H9 (cell line): Measurements from ENCODE around the gene GLT8D1. TPM values are rescaled to one million over a fixed set of nuclear protein-coding genes. Genes with fewer than 3 reads are reported as not detected.

Source experiments
- DNase-seq: peaks from one replicate; pipeline ENCODE4 v3.0.0-alpha.2; 2017
- H2AFZ ChIP-seq: one replicate; pipeline ENCODE4 v1.6.1; 2013; ENCODE audit warnings: mild to moderate bottlenecking, low read length, control low read depth, moderate library complexity
- H2AK5ac ChIP-seq: 2 replicates; pipeline ENCODE4 v1.6.1; 2013; ENCODE audit warnings: low read length, control low read depth, mixed read lengths; ENCODE audit not compliant: insufficient read length
- H2BK120ac ChIP-seq: one replicate; pipeline ENCODE4 v1.6.1; 2013; ENCODE audit warnings: low read depth, mild to moderate bottlenecking, low read length, control low read depth, inconsistent platforms; ENCODE audit not compliant: poor library complexity, severe bottlenecking
- H2BK12ac ChIP-seq: 2 replicates; pipeline ENCODE4 v1.6.1; 2013; ENCODE audit warnings: low read length, control low read depth, mixed read lengths, low read depth; ENCODE audit not compliant: insufficient read length
- H2BK15ac ChIP-seq: 2 replicates; pipeline ENCODE4 v1.6.1; 2013; ENCODE audit warnings: low read depth, low read length, control low read depth
- H2BK20ac ChIP-seq: one replicate; pipeline ENCODE4 v1.6.1; 2013; ENCODE audit warnings: low read depth, mild to moderate bottlenecking, low read length, control low read depth, inconsistent platforms; ENCODE audit not compliant: poor library complexity, severe bottlenecking
- H2BK5ac ChIP-seq: 2 replicates; pipeline ENCODE4 v1.6.1; 2013; ENCODE audit warnings: low read length, control low read depth, mixed read lengths; ENCODE audit not compliant: insufficient read length
- H3K14ac ChIP-seq: 2 replicates; pipeline ENCODE4 v1.6.1; 2013; ENCODE audit warnings: low read length, control low read depth; ENCODE audit not compliant: insufficient read depth
- H3K18ac ChIP-seq: 2 replicates; pipeline ENCODE4 v1.6.1; 2013; ENCODE audit warnings: low read depth, mild to moderate bottlenecking, mixed read lengths, low read length, control low read depth; ENCODE audit not compliant: insufficient read length
- H3K23ac ChIP-seq: 2 replicates; pipeline ENCODE4 v1.6.1; 2013; ENCODE audit warnings: low read length, control low read depth, mixed read lengths, low read depth; ENCODE audit not compliant: insufficient read length
- H3K23me2 ChIP-seq: 2 replicates; pipeline ENCODE4 v1.6.1; 2013; ENCODE audit warnings: low read depth, mild to moderate bottlenecking, mixed read lengths, low read length, control low read depth; ENCODE audit not compliant: insufficient read length, poor library complexity, severe bottlenecking
- H3K27ac ChIP-seq: 2 replicates; pipeline ENCODE4 v1.5.1; 2013; ENCODE audit warnings: low read length, control low read depth, mixed read lengths, low read depth; ENCODE audit not compliant: insufficient read length
- H3K27me3 ChIP-seq: 2 replicates; pipeline ENCODE4 v1.6.1; 2013; ENCODE audit warnings: low read length, control low read depth, inconsistent platforms; ENCODE audit not compliant: insufficient read depth
- H3K4ac ChIP-seq: 2 replicates; pipeline ENCODE4 v1.6.1; 2013; ENCODE audit warnings: low read depth, mild to moderate bottlenecking, control low read depth, inconsistent platforms, low read length, moderate library complexity
- H3K4me1 ChIP-seq: 2 replicates; pipeline ENCODE4 v1.6.1; 2013; ENCODE audit warnings: low read length, control low read depth, inconsistent platforms; ENCODE audit not compliant: insufficient read depth
- H3K4me2 ChIP-seq: 2 replicates; pipeline ENCODE4 v1.6.1; 2013; ENCODE audit warnings: low read length, control low read depth, mixed read lengths; ENCODE audit not compliant: insufficient read length, insufficient read depth
- H3K56ac ChIP-seq: 2 replicates; pipeline ENCODE4 v1.6.1; 2013; ENCODE audit warnings: low read depth, mild to moderate bottlenecking, mixed read lengths, low read length, control low read depth; ENCODE audit not compliant: insufficient read length
- H3K79me1 ChIP-seq: 2 replicates; pipeline ENCODE4 v1.6.1; 2013; ENCODE audit warnings: low read depth, mild to moderate bottlenecking, moderate library complexity, low read length, control low read depth, inconsistent platforms; ENCODE audit not compliant: insufficient read depth, poor library complexity, severe bottlenecking
- H3K79me2 ChIP-seq: 2 replicates; pipeline ENCODE4 v1.6.1; 2013; ENCODE audit warnings: low read length, control low read depth, inconsistent platforms; ENCODE audit not compliant: insufficient read depth
- H3K9ac ChIP-seq: 2 replicates; pipeline ENCODE4 v1.6.1; 2013; ENCODE audit warnings: low read length, control low read depth, mixed read lengths; ENCODE audit not compliant: insufficient read length; ENCODE audit errors: extremely low read depth
- H3K9me3 ChIP-seq: one replicate; pipeline ENCODE4 v1.6.1; 2013; ENCODE audit warnings: low read depth, low read length, inconsistent platforms; ENCODE audit not compliant: control insufficient read depth
- H3T11ph ChIP-seq: one replicate; pipeline ENCODE4 v1.6.1; 2013; ENCODE audit warnings: mild to moderate bottlenecking, low read length, control low read depth, inconsistent platforms
- H4K20me1 ChIP-seq: one replicate; pipeline ENCODE4 v1.6.1; 2013; ENCODE audit not compliant: control insufficient read depth, insufficient read length, insufficient read depth
- H4K5ac ChIP-seq: 2 replicates; pipeline ENCODE4 v1.6.1; 2013; ENCODE audit warnings: low read depth, mild to moderate bottlenecking, mixed read lengths, low read length, control low read depth; ENCODE audit not compliant: insufficient read length
- H4K8ac ChIP-seq: replicated peaks from 2 replicates; pipeline ENCODE4 v1.6.1; 2013; ENCODE audit warnings: low read length, control low read depth, mixed read lengths, low read depth; ENCODE audit not compliant: insufficient read length
- H4K91ac ChIP-seq: 2 replicates; pipeline ENCODE4 v1.6.1; 2013; ENCODE audit warnings: low read depth, mild to moderate bottlenecking, moderate library complexity, mixed read lengths, low read length, control low read depth; ENCODE audit not compliant: insufficient read length
- H3K27ac Mint-ChIP-seq, 3 experiments: 2 replicates in 2 of 3; 3 replicates in 1 of 3; pipeline ENCODE4 v1.8.0; 2020 to 2021; ENCODE audit warnings: mixed read lengths in 3 of 3, mild to moderate bottlenecking in 1 of 3, moderate library complexity in 1 of 3
- H3K27me3 Mint-ChIP-seq: 2 replicates; pipeline ENCODE4 v1.8.0; 2021; ENCODE audit warnings: low read depth, mild to moderate bottlenecking, moderate library complexity, mixed read lengths
- H3K36me3 Mint-ChIP-seq, 3 experiments: 2 replicates in 2 of 3; 3 replicates in 1 of 3; pipeline ENCODE4 v1.8.0; 2020 to 2021; ENCODE audit warnings: low read depth in 3 of 3, mixed read lengths in 3 of 3; ENCODE audit not compliant: insufficient read depth in 1 of 3
- H3K4me1 Mint-ChIP-seq, 2 experiments: 2 replicates each; pipeline ENCODE4 v1.8.0; 2020; ENCODE audit warnings: mixed read lengths in 2 of 2
- H3K4me3 Mint-ChIP-seq, 2 experiments: 2 replicates in 1 of 2; 3 replicates in 1 of 2; pipeline ENCODE4 v1.8.0; 2020 to 2021; ENCODE audit warnings: mild to moderate bottlenecking in 2 of 2, mixed read lengths in 2 of 2, moderate library complexity in 1 of 2
- H3K9me3 Mint-ChIP-seq, 2 experiments: 2 replicates in 1 of 2; 3 replicates in 1 of 2; pipeline ENCODE4 v1.8.0; 2020; ENCODE audit warnings: mild to moderate bottlenecking in 2 of 2, mixed read lengths in 2 of 2, moderate library complexity in 1 of 2
- WGBS: extraction: QIAGEN DNeasy Blood & Tissue Kit; methylation state at CpG from one replicate; pipeline ENCODE4 v1.1.7; 2013; ENCODE audit warnings: missing lambda C conversion rate, low lambda C conversion rate, mixed read lengths; ENCODE audit not compliant: insufficient read length; ENCODE audit errors: extremely low coverage; 5-methylcytosine and 5-hydroxymethylcytosine counted together
- total RNA-seq: library from RNA; stranded (reverse); gene quantifications from 2 replicates; pipeline ENCODE4 v1.2.1, GENCODE V29; 2021
- TF ChIP-seq, protein P1 (sequence below): fragments of 200-600 bp; sonication (generic); conservative IDR thresholded peaks from 3 replicates; pipeline ENCODE4 v1.8.0; 2021; ENCODE audit warnings: antibody characterized with exemption, mild to moderate bottlenecking

The GLT8D1 gene
- total RNA-seq, 1 experiment from 2014 or later = 39.3 TPM

DNA sequence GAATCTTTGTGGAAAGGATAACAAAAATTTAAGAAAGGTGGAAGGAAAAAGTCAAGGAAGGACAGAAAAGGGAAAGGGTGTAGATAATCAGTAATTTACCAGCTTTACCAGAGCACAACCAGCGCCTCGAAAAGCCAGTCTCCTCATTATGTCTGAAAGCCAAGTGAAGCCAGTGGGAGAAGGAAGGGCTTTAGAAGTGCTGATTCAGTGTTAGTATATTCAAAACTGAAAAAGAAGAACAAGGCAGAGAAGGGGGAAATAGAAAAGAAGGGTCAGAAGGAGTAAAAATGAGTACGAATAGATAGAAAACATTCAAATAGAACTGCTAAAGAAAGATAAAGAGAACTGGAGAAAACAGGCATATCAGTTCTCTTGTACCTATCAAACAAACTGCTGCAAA is 24.0 kb downstream of the GLT8D1 start:
- no peak overlapping the region for H2AFZ ChIP-seq
- no peak overlapping the region for H2BK5ac ChIP-seq
- no peak overlapping the region for H2BK20ac ChIP-seq
- H3K79me1 ChIP-seq = no peaks in the 10 kb centered on the region
- H4K8ac ChIP-seq = no peak overlapping the region
- no peak overlapping the region for H4K5ac ChIP-seq
- H3K23me2 ChIP-seq = peaks cover under 1% of the 10 kb centered on the region
- Mint-ChIP-seq H3K27ac (peak overlapping the region in 1 of 3 experiments; percentile 61; a peak in 3 of 7 replicates), H3K4me1 (peaks cover 16 to 22% of the 10 kb centered on the region in 2 experiments), H3K36me3 (peaks cover 26 to 51% (median 44%) of the 10 kb centered on the region in 3 experiments), H3K27me3 (peaks cover 3% of the 10 kb centered on the region; the same call in 1 of the 2 replicates), H3K9me3 (no peaks in the 10 kb centered on the region), H3K4me3 (no peak overlapping the region)
- TF ChIP-seq, protein P1, sequence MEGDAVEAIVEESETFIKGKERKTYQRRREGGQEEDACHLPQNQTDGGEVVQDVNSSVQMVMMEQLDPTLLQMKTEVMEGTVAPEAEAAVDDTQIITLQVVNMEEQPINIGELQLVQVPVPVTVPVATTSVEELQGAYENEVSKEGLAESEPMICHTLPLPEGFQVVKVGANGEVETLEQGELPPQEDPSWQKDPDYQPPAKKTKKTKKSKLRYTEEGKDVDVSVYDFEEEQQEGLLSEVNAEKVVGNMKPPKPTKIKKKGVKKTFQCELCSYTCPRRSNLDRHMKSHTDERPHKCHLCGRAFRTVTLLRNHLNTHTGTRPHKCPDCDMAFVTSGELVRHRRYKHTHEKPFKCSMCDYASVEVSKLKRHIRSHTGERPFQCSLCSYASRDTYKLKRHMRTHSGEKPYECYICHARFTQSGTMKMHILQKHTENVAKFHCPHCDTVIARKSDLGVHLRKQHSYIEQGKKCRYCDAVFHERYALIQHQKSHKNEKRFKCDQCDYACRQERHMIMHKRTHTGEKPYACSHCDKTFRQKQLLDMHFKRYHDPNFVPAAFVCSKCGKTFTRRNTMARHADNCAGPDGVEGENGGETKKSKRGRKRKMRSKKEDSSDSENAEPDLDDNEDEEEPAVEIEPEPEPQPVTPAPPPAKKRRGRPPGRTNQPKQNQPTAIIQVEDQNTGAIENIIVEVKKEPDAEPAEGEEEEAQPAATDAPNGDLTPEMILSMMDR = no peak
- no peak overlapping the region for H3K18ac ChIP-seq
- H2BK120ac ChIP-seq = no peak overlapping the region
- no peaks in the 10 kb centered on the region for H3K27me3 ChIP-seq
- H2AK5ac ChIP-seq = no peak overlapping the region
- H2BK15ac ChIP-seq = no peak overlapping the region
- peaks cover 10% of the 10 kb centered on the region; the same call in 1 of the 2 replicates for H3K79me2 ChIP-seq
- H3K4me2 ChIP-seq = no peak overlapping the region
- no peaks in the 10 kb centered on the region for H3K4me1 ChIP-seq
- H3K23ac ChIP-seq = no peak overlapping the region
- no peaks in the 10 kb centered on the region for H3K9me3 ChIP-seq
- no peak overlapping the region for H4K91ac ChIP-seq
- no peak overlapping the region for H3K14ac ChIP-seq
- no peak overlapping the region for H3K27ac ChIP-seq
- H4K20me1 ChIP-seq = no peaks in the 10 kb centered on the region
- no peak overlapping the region for H3T11ph ChIP-seq
- no peak overlapping the region for H3K56ac ChIP-seq
- H3K9ac ChIP-seq = no peak overlapping the region
- no peak for DNase-seq
- no peak overlapping the region for H3K4ac ChIP-seq
- H2BK12ac ChIP-seq = no peak overlapping the region
- no CpG with 5 or more reads among the region's 3 CpGs for WGBS
